GM19452 (cell line): Measurements from ENCODE around the gene ACOT12.
"Not testable (repeated sequence)": the region's sequence is repeated elsewhere in the genome, so short reads cannot be mapped to it uniquely, and the experiment has no call there.

Experiments used
- ATAC-seq: cut with Tn5 transposase; IDR thresholded peaks from one replicate; pipeline ENCODE4 v1.9.1; 2021; ENCODE audit not compliant: unreplicated experiment

The ACOT12 gene

GRCh38 chr5:81300921-81301270, 93.0 kb downstream of the ACOT12 start:
- no peak for ATAC-seq

GRCh38 chr5:81297531-81297930, 96.4 kb downstream of the ACOT12 start:
- no peak for ATAC-seq

GRCh38 chr5:81294021-81294420, 99.9 kb downstream of the ACOT12 start:
- ATAC-seq, result not testable (repeated sequence)

- ATAC-seq, result no peak
These were observed 101.8 kb downstream of the ACOT12 start for GRCh38 chr5:81292130-81292529.

- ATAC-seq, result no peak
These were observed 103.8 kb downstream of the ACOT12 start for GRCh38 chr5:81290146-81290545.

GRCh38 chr5:81288021-81288433, 105.9 kb downstream of the ACOT12 start:
- ATAC-seq, result no peak

- no peak for ATAC-seq
These were observed 107.8 kb downstream of the ACOT12 start for GRCh38 chr5:81286059-81286617.

GRCh38 chr5:81283976-81284375, 110.0 kb downstream of the ACOT12 start:
- no peak for ATAC-seq
